Loucy (cell line): Measurements from ENCODE around the gene RBMS3.

ENCODE experiments used
- H2AFZ ChIP-seq: fragments of 200-600 bp; sonication (generic); 2 replicates; pipeline ENCODE4 v1.6.0; 2016; ENCODE audit warnings: antibody characterized with exemption, mild to moderate bottlenecking, low read length, moderate library complexity
- H3F3A ChIP-seq: fragments of 200-600 bp; 2 replicates; pipeline ENCODE4 v1.6.0; 2016; ENCODE audit warnings: antibody characterized with exemption, low read depth, mild to moderate bottlenecking
- H3K27me3 ChIP-seq: fragments of 200-600 bp; sonication (generic); 2 replicates; pipeline ENCODE4 v1.6.1; 2014; ENCODE audit warnings: low read length, mild to moderate bottlenecking; ENCODE audit not compliant: insufficient read depth, poor library complexity, severe bottlenecking
- H3K36me3 ChIP-seq: fragments of 200-600 bp; sonication (generic); 2 replicates; pipeline ENCODE4 v1.6.1; 2016; ENCODE audit warnings: low read length; ENCODE audit not compliant: insufficient read depth
- H3K4me1 ChIP-seq: fragments of 200-600 bp; sonication (generic); 2 replicates; pipeline ENCODE4 v1.5.1; 2014; ENCODE audit warnings: low read length, mild to moderate bottlenecking; ENCODE audit not compliant: insufficient read depth, poor library complexity, severe bottlenecking
- H3K4me2 ChIP-seq: fragments of 200-600 bp; sonication (generic); 2 replicates; pipeline ENCODE4 v1.6.0; 2014; ENCODE audit warnings: antibody characterized with exemption, low read length, low read depth, mild to moderate bottlenecking; ENCODE audit not compliant: poor library complexity, severe bottlenecking
- H3K4me3 ChIP-seq: fragments of 200-600 bp; sonication (generic); 2 replicates; pipeline ENCODE4 v1.5.1; 2014; ENCODE audit warnings: low read length, mild to moderate bottlenecking, mixed read lengths; ENCODE audit not compliant: poor library complexity, severe bottlenecking
- H3K79me2 ChIP-seq: fragments of 200-600 bp; sonication (generic); 2 replicates; pipeline ENCODE4 v1.6.1; 2014; ENCODE audit warnings: low read length; ENCODE audit not compliant: insufficient read depth
- H3K9ac ChIP-seq: fragments of 200-600 bp; sonication (generic); 2 replicates; pipeline ENCODE4 v1.6.0; 2014; ENCODE audit warnings: mild to moderate bottlenecking, low read depth, low read length, moderate library complexity; ENCODE audit not compliant: poor library complexity, severe bottlenecking
- H3K9me2 ChIP-seq: fragments of 200-600 bp; sonication (generic); replicated peaks from 2 replicates; pipeline ENCODE4 v1.6.1; 2016; ENCODE audit warnings: low read depth, low read length, mixed read lengths
- H3K9me3 ChIP-seq: fragments of 200-600 bp; sonication (generic); 2 replicates; pipeline ENCODE4 v1.6.1; 2014; ENCODE audit warnings: mild to moderate bottlenecking, antibody characterized with exemption, low read length, low read depth; ENCODE audit not compliant: insufficient read depth
- H4K20me1 ChIP-seq: fragments of 200-600 bp; sonication (generic); 2 replicates; pipeline ENCODE4 v1.6.0; 2014; ENCODE audit warnings: antibody characterized with exemption, low read length, mild to moderate bottlenecking; ENCODE audit not compliant: insufficient read depth, poor library complexity, severe bottlenecking
- EZH2phosphoT487 ChIP-seq: fragments of 200-600 bp; IDR thresholded peaks from 2 replicates; pipeline ENCODE4 v1.6.1; 2018; ENCODE audit warnings: antibody characterized with exemption, mild to moderate bottlenecking, moderate library complexity, borderline replicate concordance
- TF ChIP-seq, protein P1 (sequence below): fragments of 200-600 bp; sonication (generic); conservative IDR thresholded peaks from 2 replicates; pipeline ENCODE4 v1.5.1; 2014; ENCODE audit warnings: mild to moderate bottlenecking, antibody characterized with exemption, low read length

RBMS3 gene

DNA sequence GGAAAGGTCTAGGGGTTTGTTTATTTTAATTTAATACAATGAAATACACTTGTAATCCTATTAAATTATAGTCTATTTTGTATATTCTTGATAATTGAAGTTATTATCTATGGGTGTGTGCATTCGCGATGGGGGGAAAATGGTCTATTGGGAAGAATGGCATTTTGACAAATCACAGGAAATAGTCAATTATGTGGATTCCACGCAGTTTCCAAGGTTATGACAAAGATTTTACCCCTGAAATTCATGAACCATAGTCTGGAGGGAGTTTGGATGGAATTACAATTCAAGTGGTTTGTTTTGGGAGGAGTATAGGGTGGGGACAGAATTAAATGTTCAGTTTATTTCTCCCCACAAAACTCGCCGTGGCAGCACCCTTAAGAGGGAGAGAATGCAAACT lies 66.5 kb downstream of the RBMS3 start:
- Histone ChIP-seq H3K4me3 (no peak overlapping the region), H3K9me2 (no peaks in the 10 kb centered on the region), H3K9ac (no peak overlapping the region), H3K27me3 (no peaks in the 10 kb centered on the region), H3K79me2 (no peaks in the 10 kb centered on the region), H3K4me2 (no peak overlapping the region), H4K20me1 (no peaks in the 10 kb centered on the region), H2AFZ (no peak overlapping the region), H3F3A (no peaks in the 10 kb centered on the region), H3K36me3 (no peaks in the 10 kb centered on the region), H3K4me1 (no peaks in the 10 kb centered on the region), H3K9me3 (no peaks in the 10 kb centered on the region)
- TF ChIP-seq EZH2phosphoT487: no peak

DNA sequence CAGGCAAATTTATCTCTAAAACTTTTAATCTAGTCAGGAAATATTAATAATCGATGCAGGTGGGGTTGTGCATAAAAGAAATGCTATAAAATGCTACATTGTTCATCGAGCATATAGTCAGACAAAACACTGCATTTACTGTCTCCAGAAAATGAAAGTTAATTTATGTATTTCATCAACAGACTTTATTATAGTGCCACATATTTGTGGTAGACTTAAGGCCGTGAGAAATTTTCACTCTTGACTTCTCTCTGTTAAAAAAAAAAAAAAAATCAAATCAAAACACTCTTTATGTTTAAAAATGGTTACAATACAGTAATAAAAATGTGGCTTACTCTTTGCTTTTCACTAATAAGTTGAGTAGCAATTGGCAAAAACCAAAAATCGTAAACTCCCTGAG lies 67.4 kb downstream of the RBMS3 start:
- Histone ChIP-seq H4K20me1 (no peaks in the 10 kb centered on the region), H3K4me2 (no peak overlapping the region), H3K9me3 (no peaks in the 10 kb centered on the region), H3K4me1 (no peaks in the 10 kb centered on the region), H3K4me3 (no peak overlapping the region), H2AFZ (no peak overlapping the region), H3K9me2 (no peaks in the 10 kb centered on the region), H3K27me3 (no peaks in the 10 kb centered on the region), H3K9ac (no peak overlapping the region), H3F3A (no peaks in the 10 kb centered on the region), H3K36me3 (no peaks in the 10 kb centered on the region), H3K79me2 (no peaks in the 10 kb centered on the region)
- TF ChIP-seq EZH2phosphoT487: no peak
- TF ChIP-seq, protein P1, sequence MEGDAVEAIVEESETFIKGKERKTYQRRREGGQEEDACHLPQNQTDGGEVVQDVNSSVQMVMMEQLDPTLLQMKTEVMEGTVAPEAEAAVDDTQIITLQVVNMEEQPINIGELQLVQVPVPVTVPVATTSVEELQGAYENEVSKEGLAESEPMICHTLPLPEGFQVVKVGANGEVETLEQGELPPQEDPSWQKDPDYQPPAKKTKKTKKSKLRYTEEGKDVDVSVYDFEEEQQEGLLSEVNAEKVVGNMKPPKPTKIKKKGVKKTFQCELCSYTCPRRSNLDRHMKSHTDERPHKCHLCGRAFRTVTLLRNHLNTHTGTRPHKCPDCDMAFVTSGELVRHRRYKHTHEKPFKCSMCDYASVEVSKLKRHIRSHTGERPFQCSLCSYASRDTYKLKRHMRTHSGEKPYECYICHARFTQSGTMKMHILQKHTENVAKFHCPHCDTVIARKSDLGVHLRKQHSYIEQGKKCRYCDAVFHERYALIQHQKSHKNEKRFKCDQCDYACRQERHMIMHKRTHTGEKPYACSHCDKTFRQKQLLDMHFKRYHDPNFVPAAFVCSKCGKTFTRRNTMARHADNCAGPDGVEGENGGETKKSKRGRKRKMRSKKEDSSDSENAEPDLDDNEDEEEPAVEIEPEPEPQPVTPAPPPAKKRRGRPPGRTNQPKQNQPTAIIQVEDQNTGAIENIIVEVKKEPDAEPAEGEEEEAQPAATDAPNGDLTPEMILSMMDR: no peak

DNA sequence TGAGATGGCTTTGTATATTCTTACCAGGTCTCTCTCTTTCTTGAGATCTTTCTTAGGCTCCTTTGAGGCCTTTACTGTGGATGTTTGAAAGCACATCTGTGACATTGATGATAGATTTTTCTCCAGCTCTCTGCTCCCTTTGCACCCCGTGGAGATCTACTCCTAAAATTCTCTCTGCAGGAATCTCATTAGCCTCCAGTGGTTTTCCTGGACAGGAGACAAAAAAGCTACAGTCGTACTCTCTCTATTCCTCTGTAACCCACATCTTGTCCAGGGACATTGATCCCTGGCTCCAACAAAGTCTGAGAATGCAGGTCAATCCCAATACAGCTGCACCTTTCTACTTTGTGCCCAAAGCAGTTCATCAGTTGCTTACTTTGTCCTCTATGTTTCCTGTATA lies 68.2 kb downstream of the RBMS3 start:
- H3K4me1 ChIP-seq: no peaks in the 10 kb centered on the region
- TF ChIP-seq EZH2phosphoT487: no peak
- TF ChIP-seq, protein P1: no peak
- H3K9me2 ChIP-seq: no peaks in the 10 kb centered on the region
- no peak overlapping the region for H3K9ac ChIP-seq
- H4K20me1 ChIP-seq: no peaks in the 10 kb centered on the region
- no peaks in the 10 kb centered on the region for H3K27me3 ChIP-seq
- H3K4me3 ChIP-seq: no peak overlapping the region
- no peaks in the 10 kb centered on the region for H3F3A ChIP-seq
- H3K36me3 ChIP-seq: no peaks in the 10 kb centered on the region
- H2AFZ ChIP-seq: no peak overlapping the region
- no peak overlapping the region for H3K4me2 ChIP-seq
- no peaks in the 10 kb centered on the region for H3K9me3 ChIP-seq
- no peaks in the 10 kb centered on the region for H3K79me2 ChIP-seq

DNA sequence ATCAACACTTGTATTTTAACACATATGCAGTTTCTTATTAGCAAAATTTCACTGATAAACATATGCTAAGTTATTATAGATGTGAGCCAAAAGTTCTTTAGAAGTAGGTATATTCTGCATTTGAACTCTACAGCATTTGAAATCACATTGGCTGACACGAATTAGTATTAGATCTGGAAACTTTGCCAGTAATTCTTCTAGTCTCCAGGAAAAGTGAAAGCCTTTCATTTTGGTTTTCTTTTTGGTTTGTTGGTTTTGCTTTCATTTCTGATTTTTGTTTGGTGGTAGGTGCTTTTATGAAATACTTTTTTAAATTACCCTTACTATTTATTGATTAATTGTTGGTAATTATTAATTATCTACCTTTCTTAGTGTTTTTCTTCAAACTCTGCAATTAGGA lies 72.9 kb downstream of the RBMS3 start:
- no peaks in the 10 kb centered on the region for H3F3A ChIP-seq

More for the DNA sequence above, 72.9 kb downstream of the RBMS3 start:
- Histone ChIP-seq H4K20me1 (no peaks in the 10 kb centered on the region), H3K27me3 (no peaks in the 10 kb centered on the region), H3K4me3 (no peak overlapping the region), H2AFZ (no peak overlapping the region), H3K4me2 (no peak overlapping the region), H3K9me2 (no peaks in the 10 kb centered on the region), H3K9me3 (no peaks in the 10 kb centered on the region), H3K9ac (no peak overlapping the region), H3K4me1 (no peaks in the 10 kb centered on the region), H3K79me2 (no peaks in the 10 kb centered on the region), H3K36me3 (no peaks in the 10 kb centered on the region)
- no peak for TF ChIP-seq EZH2phosphoT487
- TF ChIP-seq, protein P1: no peak
